HG02588 (cell line): Measurements from ENCODE around the gene MYEF2.

ENCODE experiments used
- ATAC-seq: cut with Tn5 transposase; IDR thresholded peaks from one replicate; pipeline ENCODE4 v1.9.1; 2021; ENCODE audit warnings: mild to moderate bottlenecking, moderate library complexity; ENCODE audit not compliant: unreplicated experiment

The MYEF2 gene

GRCh38 chr15:48147358-48147757, 30.7 kb downstream of the MYEF2 start:
- ATAC-seq: no peak

DNA sequence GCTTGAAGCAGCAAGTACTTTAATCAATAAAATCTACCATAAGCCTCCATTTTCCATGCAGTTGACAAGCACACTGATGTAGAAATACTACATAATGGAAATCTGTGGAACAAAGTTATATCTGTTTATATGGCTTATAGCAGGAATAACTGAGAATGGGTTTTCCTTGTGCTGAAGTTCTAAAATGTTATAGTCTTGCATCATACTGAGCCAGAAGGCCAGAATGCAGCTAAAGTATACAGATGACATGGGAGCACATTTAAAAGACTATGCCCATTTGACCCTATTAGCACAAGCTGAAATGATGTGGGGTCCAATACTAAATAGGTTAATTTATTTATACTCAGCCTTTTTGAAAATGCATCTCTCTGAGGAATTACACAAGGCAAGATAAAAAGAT, 32.2 kb downstream of the MYEF2 start:
- no peak for ATAC-seq

DNA sequence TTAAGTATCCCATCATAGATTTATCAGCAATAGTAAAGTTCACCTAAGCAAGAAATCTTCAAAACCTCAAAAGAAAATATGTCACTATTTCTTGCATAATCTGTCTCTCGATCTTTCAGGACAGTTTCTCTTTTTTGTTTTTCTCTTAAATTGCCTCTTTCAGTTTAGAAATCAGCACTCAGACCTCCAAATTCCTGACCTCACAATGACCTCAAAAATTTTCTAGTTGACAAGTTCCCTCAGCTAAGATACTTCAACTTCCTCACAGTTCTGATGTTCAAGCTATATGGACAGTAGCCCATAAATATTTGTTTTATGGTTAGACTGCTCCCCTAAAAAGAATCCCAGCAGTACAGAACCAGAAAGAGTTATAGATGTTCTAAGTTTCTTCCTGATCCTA, 33.2 kb downstream of the MYEF2 start:
- ATAC-seq: no peak

DNA sequence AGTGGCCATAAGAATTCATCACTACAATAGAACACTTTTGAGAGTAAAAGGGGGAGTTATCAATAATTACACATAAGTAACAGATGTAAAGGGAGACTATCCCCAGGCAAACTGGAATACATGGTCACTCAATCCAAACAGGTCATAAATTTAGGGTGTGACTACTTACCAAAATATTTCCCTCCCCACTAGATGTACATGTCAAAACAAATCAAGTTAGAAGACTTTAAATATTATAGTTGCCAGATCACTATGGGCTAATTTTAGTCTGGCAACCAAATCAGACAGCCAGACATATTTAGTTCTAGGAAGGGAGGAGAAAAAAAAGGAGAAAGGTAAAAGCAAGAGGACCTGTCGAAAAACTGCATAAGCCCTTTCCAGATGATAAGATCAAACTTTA, 34.2 kb downstream of the MYEF2 start:
- no peak for ATAC-seq

- no peak for ATAC-seq
Measured at GRCh38 chr15:48132874-48133273, 45.2 kb downstream of the MYEF2 start.

DNA sequence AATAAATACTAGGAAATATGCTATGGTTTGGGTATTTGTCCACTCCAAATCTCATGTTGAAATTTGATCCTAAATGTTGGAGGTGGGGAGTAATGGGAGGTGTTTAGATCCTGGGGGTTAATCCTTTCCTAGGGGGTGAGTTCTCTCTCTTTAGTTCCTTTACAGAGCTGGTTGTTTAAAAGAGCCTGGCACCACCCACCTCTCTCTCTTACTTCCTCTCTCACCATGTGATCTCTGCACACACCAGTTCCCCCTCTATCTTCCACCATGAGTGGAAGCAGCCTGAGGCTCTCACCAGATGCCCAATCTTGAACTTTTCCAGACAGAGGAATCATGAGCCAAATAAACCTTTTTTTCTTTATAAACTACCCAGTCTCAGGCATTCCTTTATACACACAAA, 46.8 kb downstream of the MYEF2 start:
- no peak for ATAC-seq

DNA sequence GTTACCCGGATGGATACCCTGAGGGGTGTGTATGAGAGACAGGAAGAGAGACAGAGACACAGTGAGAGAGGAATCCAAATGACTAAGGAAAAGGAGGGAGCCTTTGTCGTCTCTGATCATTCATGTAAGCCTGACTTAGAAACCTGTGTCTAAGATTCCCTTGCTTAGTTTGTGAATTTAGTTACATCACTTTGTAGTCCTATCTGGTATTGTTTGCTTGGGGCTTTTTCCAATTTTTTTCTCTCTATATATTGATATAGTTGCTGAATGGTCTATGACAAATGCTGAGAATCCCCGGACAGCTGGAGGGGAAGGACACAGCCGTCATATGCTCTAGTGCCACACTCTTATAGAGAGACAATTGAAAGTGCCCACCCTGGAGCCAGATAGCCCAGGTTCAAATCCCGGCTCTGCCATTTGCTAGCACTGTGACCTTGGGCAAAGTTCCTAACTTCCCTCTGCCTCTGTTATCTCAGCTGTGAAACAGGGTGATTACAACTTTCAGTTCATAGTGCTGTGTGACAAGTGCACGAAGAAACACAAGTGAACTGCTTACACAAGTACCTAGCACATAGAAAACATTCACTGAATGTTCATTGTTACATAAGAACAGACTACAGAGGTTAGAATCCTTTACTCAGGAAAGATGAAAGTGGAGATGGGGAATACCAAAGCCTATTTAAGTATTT, 51.3 kb downstream of the MYEF2 start:
- ATAC-seq: no peak

- ATAC-seq: no peak
Measured at GRCh38 chr15:48121849-48122248, 56.2 kb downstream of the MYEF2 start.

GRCh38 chr15:48120745-48121144, 57.4 kb downstream of the MYEF2 start, which contains the start of gene SLC24A5:
SLC24A5 (plus strand) TSS chr15:48120990; CDS start chr15:48121045, 55 bp downstream.
- ATAC-seq: no peak

DNA sequence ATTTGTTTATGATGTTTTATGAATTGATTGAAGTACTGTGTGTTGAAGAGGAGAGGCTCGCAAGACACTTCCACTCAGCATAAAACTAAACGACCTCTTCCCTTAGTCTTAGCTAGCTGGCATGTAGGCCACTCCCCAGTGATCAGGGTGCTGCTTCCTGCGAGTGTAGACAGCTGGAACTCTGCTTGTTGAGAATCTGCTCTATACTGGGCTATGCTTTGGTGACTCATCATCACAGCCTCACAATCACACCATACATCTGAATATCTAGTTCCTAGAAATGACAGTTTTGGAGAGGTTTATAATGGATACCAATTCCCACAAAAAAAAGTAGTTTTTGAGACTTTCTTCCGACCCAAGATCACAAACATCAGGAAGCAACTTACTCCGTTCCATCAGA, 58.8 kb downstream of the MYEF2 start:
- no peak for ATAC-seq

DNA sequence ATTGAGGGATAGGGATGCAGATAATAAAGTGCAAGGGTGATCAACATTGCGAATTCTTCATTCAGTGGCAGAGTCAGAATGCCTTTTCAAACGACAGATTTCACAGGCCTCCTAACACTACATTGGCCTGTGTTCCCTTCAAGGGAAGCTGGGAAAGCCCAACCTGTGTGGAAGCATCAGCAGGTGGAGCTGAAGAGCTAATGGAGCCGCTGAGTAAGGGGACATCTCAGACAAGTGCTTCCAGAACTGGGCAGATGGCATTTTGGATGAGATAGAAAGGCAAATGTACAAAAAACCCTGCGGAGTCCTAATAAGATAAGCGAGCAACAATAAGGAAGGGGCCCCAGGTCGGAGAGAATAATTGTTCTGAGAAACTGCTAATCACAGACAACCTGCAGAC, 65.9 kb downstream of the MYEF2 start:
- ATAC-seq: no peak

DNA sequence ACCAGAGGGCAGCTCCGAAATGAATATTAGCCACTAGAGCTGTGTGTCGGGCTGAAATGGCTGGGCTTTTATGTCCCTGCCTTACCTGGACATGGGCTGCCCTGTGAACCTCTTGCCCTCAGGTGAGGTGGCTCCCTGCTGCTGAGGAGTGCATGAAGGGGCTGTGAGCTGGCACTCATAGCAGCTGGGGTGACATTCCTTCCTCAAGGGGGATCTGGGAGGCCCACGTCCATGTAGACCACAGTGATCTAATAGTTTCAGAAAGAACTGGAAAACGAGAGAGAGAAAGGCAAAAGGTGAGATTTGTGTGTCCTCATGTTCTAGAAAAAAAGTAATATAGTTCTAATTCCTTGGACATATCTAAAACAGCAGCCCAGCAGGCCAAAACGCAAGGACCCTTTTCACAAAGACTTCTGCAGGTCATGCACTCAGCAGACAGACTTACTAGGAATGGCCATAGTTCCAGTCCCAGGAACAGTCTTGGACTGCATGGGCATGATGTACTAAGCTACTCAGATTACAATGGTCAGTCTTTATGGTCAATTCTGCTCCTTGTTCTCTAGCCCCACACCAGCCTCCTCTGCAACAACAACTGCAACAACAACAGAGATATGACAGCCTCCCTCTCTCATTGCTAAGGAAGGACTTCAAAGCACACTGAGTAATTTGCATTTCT, 68.1 kb downstream of the MYEF2 start:
- no peak for ATAC-seq

- no peak for ATAC-seq
Measured at GRCh38 chr15:48109212-48109611, 68.9 kb downstream of the MYEF2 start.

- ATAC-seq: no peak
Measured at GRCh38 chr15:48105936-48106335, 72.2 kb downstream of the MYEF2 start.

DNA sequence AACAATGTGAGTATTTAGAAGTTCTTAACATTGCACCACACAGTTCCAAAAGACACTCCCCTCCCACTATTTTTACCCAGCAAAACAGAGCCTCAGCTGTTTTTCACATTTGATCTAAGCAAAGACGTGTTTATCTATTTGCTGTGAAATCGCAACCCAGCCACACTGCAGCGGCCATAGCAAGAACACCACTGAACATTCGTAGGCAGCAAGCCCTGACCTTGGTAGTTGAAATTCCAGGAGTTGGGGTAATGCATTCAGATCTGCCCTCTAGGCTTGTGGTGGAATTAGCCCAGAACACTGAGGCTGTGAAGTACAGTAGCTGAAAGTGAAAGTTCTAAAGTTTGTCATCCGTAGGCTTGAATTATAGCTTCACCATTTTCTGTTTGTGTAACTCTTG, 74.4 kb downstream of the MYEF2 start:
- no peak for ATAC-seq

GRCh38 chr15:48102167-48102566, 75.9 kb downstream of the MYEF2 start:
- ATAC-seq: no peak

GRCh38 chr15:48101376-48101961, 76.6 kb downstream of the MYEF2 start:
- no peak for ATAC-seq

DNA sequence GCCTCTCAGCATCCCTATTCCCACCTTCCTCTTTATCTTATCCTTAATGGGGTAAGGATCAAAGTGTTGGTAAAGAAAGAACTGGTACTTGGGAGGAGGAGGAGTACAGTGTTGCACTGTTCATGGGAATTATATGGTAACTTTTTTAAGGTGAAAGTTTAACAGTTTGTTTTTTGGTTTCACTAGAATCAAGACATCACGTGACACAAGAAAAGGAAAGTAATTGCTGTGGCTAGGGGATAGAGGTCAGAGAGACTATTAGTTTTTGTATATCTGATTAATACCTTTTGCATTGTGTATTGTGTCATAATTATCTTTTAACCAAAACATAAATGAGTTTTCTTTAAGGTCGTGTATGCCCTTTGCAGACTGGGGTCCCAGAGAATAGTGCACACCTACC, 80.8 kb downstream of the MYEF2 start:
- no peak for ATAC-seq

- no peak for ATAC-seq
Measured at GRCh38 chr15:48096813-48097212, 81.3 kb downstream of the MYEF2 start.

DNA sequence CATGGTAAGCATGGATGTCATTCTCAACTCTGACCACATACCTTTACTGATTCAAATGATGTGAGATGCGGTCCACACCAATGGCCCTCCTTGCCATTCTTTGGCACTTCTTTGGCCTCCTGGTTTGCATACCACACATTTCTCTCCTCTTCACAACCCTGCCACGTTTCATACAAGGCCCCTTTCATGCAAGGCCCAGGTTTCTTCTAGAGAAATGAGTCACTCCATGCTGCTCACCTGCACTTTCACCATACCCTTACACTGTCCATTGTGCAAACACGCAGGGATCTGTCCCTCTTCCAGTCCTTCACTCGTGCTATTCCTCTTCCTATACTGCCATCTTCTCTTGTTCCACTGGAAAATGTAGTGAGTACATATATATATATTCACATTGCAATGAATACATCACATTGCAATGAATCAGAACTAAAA, 81.7 kb downstream of the MYEF2 start:
- ATAC-seq: no peak

DNA sequence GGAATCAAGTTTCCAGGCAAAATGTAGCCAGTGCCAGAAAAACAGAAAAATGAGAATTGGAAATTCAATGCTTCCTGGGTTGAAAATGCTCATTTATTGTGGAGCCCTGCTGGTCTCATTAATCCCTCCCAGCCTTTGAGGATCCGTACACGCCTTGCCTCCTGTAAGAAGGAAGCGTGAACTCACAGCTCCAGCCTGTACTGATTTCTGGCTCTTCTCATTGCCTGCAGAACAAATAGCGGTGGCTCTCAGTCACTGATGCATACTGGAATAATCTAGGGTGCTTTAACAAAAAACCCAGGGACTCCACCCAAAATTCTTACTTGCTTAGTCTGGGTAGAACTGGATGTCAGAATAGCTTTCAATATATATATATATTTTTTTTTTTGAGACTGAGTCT, 86.6 kb downstream of the MYEF2 start:
- ATAC-seq: no peak

DNA sequence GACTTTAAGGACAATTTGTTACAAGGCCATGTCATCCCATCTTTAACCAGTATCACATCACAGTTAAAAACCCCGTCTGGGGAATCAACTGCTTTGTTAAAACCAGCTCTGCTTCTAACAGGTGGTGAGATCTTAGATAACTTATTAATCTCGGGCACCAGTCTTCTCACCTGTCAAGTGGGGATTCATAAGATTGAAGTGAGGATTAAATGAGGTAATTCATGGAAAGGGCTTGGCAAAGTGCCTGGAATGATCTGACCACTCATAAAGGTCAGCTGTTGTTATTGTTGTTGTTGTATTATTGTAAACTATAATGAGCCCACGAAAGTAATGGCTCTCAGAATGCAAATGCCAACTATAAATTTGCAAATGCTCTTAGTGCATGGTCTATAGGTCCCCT, 87.4 kb downstream of the MYEF2 start:
- no peak for ATAC-seq
